ENCODE data around the gene TMEM271.

The TMEM271 gene

DNA sequence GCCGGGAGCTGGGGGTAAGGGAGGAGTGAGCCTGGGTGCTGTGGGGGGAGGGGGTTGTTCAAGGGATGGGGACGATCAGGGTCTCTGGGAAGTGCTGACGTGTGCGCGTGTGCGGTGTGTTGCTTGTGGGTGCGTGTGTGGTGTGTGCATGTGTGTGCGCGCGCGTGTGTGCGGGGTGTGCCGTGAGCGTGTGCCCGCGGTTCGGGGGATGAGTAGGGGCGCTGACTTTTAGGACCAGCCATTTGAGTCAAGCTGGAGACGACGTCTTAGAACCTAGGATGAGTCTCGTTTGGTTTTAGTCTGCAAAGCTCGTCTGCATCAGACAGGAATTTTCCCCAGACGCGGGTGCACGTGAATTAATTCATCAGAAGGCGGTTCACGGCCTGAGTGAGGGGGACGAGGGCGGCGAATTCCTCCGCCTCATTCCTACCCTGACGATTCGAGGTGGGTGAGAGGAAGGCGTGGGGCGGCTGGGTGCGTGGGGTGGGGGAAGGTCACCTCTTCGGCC, 950 bp upstream of the TMEM271 start:
- no peak overlapping the region for H3K4me3 ChIP-seq (ENCODE audit: low read depth, low read length)
- TF ChIP-seq, protein P1, sequence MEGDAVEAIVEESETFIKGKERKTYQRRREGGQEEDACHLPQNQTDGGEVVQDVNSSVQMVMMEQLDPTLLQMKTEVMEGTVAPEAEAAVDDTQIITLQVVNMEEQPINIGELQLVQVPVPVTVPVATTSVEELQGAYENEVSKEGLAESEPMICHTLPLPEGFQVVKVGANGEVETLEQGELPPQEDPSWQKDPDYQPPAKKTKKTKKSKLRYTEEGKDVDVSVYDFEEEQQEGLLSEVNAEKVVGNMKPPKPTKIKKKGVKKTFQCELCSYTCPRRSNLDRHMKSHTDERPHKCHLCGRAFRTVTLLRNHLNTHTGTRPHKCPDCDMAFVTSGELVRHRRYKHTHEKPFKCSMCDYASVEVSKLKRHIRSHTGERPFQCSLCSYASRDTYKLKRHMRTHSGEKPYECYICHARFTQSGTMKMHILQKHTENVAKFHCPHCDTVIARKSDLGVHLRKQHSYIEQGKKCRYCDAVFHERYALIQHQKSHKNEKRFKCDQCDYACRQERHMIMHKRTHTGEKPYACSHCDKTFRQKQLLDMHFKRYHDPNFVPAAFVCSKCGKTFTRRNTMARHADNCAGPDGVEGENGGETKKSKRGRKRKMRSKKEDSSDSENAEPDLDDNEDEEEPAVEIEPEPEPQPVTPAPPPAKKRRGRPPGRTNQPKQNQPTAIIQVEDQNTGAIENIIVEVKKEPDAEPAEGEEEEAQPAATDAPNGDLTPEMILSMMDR (IDR thresholded peaks at IDR 0.05; ENCODE audit: low read depth, low read length): no peak

DNA sequence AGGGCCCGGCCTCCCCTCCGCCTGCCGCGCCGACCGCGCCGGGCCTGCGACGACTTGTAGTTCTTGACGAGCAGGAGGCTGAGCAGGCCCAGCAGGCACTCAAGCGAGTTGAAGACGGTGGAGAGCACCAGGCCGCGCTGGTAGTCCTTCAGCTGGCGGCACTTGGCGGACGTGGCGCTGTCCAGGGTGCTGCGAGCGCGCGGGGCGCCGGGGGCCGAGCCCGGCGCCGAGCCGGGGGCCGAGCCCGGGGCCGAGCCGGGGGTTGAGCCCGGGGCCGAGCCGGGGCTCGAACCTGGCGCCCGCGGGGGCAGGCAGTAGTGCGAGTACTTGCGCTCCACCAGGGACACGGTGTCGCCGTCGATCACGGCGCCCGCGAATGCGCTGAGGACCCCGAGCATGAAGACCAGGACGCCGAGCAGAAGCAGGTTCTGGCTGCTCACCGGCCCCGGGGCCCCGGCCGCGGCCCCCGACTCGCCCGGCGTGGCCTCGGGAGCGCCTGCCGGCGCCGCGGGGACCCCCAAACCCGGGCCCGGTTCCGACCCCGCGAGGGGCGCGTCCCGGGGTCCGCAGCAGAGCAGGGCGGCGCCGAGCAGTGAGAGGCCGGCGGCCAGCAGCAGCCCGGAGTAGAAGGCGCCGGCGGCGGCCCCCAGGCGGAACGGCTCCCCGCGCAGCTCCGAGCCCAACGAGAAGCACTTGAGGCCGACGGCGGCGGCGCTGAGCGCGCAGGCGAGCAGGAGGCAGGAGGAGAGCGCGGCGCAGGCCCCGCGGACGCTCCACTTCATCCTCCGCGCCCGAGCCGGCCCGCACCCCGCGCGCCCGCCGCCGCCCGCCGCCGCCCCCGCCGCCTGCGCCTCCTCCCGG, 584 bp downstream of the TMEM271 start:
- TF ChIP-seq, protein P1 (IDR thresholded peaks at IDR 0.05; ENCODE audit: low read depth, low read length): no peak
- no peak overlapping the region for H3K4me3 ChIP-seq (ENCODE audit: low read depth, low read length)

DNA sequence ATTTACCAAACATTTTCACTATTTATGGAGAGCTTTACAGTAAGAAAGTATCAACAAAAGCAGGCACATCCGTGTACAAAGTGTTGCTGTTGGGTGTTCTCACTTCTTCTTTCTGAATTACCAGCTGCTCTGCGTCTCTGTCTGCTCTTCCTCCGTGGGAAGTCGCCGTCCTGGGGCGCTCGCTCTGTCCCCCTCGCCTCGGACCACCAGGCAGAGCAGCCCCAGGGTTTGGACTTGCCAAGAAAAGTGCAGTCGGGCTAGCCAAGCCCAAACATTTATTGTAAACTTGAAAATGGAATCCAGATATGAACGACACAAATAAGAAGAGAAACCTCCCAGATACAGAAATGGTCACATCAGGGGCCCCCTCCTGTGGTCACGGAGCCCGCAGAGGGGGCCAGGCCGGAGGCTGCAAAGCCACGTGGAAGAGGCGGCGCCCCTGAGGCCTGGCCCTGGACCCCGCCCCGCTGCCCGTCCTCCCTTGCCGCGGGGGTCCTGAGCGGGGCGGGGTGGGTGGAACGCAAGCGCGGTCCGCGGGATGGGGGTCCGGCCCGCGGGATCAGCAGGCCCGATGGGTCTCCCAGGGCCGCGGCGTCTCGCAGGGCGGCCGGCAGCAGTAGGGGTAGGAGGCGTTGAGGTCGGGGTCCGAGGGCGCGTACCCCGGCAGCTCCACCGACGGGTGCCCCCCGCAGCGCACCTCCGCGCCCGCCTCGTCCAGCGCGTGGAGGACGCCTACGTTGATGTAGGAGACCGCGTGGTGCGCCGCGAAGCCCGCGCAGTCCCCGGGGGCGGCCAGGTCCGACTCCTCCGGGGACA, 1.5 kb downstream of the TMEM271 start:
- TF ChIP-seq, protein P1 (IDR thresholded peaks at IDR 0.05; ENCODE audit: low read depth, low read length): no peak
- H3K4me3 ChIP-seq (ENCODE audit: low read depth, low read length): no peak overlapping the region

DNA sequence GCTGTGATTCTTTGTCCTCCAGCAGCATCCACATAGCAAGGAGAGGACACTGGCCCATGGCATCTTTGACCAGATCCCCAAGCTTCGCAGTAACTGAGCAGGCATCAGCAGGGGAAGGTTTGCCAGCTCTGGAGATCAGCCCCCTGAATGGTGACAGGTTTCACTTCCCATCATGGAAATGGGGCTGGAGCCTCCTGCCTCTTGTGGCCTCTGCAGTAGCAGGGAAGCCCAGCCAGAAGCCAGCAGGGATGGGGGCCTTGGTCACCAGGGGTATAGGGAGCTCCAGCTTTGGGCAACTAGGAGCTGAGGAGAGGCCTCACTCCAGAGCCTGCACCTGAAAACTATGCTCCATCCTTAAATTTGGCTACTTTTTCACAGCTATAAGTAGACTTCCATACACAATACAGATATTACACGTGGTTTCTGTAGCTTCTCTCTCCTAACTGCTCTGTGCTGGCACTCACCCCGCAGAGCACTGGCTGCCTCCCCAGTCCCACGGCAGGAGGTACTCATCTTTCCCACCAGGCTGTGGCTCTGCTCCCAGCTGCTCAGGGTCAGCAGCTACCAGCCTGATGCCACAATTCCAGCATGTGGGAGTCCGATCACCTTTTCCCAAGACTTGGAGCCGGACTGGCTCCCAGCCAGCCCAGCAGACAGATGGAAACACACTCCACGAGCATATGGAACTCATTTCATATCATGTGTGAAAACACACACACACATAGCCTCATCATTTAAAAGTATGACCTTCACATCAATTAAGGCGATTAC, 2.8 kb downstream of the TMEM271 start:
- H3K4me3 ChIP-seq (ENCODE audit: low read depth, low read length): no peak overlapping the region
- TF ChIP-seq, protein P1 (IDR thresholded peaks at IDR 0.05; ENCODE audit: low read depth, low read length): no peak

DNA sequence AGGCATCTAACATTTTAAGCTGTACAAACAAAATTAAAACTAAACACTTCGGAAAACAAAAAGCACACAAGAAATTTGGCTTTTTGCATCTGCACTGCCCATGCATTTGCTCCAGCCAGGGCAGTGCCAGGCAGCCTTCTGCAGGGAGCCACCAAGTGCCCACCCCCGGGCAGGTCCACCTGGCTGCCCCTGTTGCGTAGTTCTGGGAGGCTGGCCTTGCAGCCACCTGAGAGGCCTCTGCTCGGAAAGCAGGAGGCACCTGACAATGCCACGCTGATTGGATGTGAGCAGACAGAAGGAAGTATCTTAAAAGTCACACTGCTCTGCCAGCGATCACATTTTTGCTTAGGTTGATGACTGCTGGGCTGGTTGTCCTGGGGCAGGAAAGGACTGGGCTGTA, 3.5 kb downstream of the TMEM271 start:
- no peak overlapping the region for H3K4me3 ChIP-seq (ENCODE audit: low read depth, low read length)
- TF ChIP-seq, protein P1 (IDR thresholded peaks at IDR 0.05; ENCODE audit: low read depth, low read length): no peak

DNA sequence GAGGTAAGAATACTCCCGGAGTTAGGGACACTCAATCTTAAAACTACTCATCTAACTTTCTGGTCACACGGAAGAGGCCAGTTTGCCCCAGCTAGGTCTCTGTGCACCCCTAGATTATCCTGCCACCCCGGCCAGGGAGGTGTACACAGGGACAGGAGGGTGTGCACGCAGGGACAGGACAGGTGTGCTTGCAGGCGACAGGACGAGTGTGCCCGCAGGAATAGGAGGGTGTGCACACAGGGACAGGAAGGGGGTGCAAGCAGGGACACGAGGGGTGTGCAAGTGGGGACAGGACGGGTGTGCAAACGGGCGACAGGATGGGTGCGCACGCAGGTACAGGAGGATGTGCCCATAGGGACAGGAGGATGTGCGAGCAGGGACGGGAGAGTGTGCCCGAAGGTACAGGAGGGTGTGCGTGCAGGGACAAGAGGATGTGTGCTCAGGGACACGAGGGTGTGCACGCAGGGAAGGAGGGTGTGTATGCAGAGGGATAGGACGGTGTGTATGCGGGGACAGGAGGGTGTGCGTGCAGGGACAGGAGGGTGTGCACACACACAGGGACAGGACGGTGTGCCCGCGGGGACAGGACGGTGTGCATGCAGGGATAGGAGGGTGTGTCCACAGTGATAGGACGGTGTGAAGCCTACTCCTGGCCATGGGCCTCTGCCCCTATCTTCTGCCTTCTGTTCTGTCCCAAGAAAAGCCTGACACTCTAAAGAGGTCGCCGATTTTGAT, 4.1 kb downstream of the TMEM271 start:
- H3K4me3 ChIP-seq (ENCODE audit: low read depth, low read length): no peak overlapping the region
- TF ChIP-seq, protein P1 (IDR thresholded peaks at IDR 0.05; ENCODE audit: low read depth, low read length): no peak
